ENCODE results near the gene REPIN1.

- TF ChIP-seq TAF1 (IDR thresholded peaks at IDR 0.05; ENCODE audit: borderline replicate concordance, low read depth, low read length) (no peak), CTCF (IDR thresholded peaks at IDR 0.05) (no peak), ELF1 (IDR thresholded peaks at IDR 0.05) (no peak), NFIC (IDR thresholded peaks at IDR 0.05; ENCODE audit: borderline replicate concordance) (no peak), PBX3 (IDR thresholded peaks at IDR 0.05) (no peak), MXI1 (IDR thresholded peaks at IDR 0.05; ENCODE audit: low read depth, low read length) (no peak), JUND (IDR thresholded peaks at IDR 0.05) (no peak), RCOR1 (IDR thresholded peaks at IDR 0.05; ENCODE audit: low read length) (no peak)
These were observed 46.8 kb downstream of the REPIN1 start for GRCh38 chr7:150415161-150416153.
